GM10847 (cell line): ENCODE results near the gene JAM3.

Experiments
- POLR2A ChIP-seq: IDR thresholded peaks from 2 replicates; pipeline ENCODE4 v1.6.1; 2011; ENCODE audit not compliant: insufficient read length; ENCODE audit errors: extremely low read depth

The JAM3 gene

GRCh38 chr11:134110252-134110815 is 41.5 kb downstream of the JAM3 start:
- TF ChIP-seq POLR2A: no peak

DNA sequence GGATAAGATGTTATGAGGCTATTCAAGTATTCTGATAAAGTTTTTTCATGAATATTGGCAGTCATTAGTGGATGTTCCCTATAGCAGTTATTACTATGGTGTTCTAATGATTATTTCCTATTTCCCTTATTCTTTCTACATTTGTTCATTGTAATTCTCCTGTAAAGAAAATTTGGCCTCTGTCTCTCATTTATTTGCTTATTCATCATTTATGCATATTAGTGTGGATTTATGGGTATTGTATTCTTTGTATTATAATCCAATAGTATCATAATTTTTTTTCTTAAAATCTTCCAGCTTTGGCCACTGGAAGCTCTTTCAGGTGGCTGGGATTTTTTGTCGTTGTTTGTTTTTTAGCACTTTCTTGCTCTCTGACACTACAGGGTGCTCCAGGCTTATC is 47.3 kb downstream of the JAM3 start:
- no peak for TF ChIP-seq POLR2A

GRCh38 chr11:134118006-134118405 is 49.1 kb downstream of the JAM3 start:
- TF ChIP-seq POLR2A: no peak

DNA sequence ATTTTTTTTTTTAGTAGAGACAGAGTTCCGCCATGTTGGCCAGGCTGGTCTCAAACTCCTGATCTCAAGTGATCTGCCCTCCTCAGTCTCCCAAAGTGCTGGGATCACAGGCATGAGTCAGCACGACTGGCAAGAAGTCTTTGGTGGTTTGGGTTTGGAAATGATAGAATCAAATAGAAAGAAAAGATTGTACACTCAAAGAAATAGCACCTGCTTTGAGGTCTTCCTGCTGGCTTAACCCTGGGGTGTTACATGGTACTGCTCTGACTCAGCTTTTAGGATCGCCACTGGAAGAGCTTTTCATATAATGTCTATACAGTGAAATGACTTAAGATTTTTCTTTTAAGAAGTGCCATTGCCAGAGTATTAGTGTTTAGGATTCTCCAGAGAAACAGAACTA is 50.2 kb downstream of the JAM3 start:
- TF ChIP-seq POLR2A: no peak

DNA sequence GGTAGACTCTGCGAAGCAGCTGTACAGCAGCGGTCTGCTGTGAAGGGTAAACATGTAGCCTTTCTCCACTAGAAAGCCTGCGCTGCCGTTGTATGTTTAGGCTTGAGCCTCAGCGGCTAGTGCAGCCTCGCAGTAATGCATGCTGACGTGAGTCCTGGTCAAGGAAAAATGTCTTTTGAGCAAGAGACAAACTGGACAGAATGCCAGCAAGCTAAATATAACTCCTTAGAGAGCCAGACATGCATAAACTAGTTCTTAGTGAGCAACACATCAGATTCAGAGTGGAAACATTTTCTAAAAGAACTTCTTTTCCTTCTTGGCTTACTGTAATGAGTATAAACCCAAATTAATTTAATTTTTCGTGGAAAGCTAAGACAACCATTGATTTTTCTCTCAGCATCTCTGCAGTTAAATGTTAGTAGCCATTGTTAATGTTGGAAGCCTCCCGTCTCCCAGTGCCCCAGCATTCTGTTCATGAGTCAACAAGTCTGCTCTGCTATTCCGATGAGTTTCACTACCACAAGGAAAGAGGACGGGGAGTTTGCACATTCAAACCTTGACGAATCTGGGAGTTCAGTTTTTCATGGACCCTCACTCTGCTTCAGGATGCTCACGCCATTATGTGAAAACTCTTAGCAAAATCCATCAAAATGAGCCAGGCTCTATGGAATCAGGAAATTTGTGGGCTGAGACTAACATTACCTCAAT is 51.4 kb downstream of the JAM3 start:
- no peak for TF ChIP-seq POLR2A

GRCh38 chr11:134120921-134121526 is 52.2 kb downstream of the JAM3 start:
- no peak for TF ChIP-seq POLR2A

- no peak for TF ChIP-seq POLR2A
These were observed 56.0 kb downstream of the JAM3 start for GRCh38 chr11:134124660-134125451.

- TF ChIP-seq POLR2A: no peak
These were observed 56.6 kb downstream of the JAM3 start for GRCh38 chr11:134125507-134125906.

DNA sequence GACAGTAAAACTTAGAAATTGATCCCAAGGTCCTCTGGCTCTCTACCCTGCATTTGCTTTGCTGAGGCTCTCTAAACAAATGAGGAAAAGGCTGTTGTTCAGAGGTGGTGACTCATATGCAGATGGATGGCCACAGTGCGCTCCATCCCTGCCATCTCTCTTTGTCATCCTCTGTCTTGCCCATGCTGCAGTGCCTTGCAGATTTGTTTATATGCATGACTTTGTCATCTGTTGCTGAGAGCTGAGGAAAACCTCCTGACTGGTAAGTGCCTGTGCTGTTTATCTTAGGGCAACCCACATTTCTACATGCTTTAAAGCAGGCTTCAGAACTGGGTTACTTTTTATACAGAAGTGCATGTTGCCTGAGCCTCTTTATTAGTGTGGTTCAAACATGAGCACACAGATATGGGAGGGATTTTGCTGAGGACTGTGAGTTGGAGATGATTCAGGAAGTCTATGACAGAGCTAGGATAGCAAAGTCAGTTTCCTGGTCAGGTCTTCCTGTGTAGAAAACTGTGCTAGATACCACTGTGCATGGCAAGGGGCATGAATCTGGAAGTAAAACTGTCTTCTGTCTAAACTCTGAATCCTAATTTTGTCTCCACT is 57.4 kb downstream of the JAM3 start:
- TF ChIP-seq POLR2A: no peak

DNA sequence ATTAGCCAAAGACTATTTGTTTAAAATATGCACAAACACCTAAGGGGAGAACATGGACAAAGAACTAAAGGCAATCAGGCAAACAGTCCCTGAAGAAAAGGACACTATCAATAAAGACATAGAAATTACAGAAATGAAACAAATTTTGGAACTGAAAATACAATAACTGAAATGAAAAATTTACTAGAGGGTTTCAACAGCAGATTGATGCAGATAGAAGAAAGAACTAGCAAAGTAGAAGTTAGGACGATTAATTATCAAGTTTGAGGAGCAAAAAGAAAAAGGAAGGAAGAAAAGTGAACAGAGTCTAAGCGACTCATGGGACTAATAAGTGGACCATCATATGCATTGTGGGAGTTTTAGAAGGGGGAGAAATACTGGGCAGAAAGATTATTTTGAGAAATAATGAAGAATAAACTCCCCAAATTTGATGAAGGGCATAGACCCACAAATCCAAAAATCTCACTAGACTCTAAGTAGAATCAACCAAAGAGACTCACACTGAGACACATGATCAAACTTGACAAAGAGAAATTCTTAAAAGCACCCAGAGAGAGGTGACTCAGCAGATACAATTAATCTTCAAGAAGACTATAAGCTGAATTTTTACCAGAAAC is 62.9 kb downstream of the JAM3 start:
- no peak for TF ChIP-seq POLR2A

DNA sequence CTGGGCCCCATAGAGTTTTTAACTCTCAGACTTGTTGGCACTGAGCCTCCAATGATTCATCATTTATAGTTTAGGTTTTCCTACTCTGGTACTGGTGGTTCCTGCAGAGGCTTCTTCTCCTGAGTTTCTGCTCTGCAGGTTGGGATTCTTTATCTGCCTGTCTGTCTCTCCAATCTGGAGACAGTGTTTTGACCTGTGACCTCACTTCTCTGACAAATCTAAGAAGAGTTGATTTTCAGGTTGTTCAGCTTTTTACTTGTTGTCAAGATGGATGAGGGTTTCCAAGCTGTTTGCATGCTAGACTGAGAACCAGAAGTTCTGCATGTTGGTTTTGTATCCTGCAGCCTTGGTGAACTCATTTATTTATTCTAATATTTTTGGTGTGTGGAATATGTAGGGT is 63.9 kb downstream of the JAM3 start:
- no peak for TF ChIP-seq POLR2A

GRCh38 chr11:134134167-134134566 is 65.3 kb downstream of the JAM3 start:
- TF ChIP-seq POLR2A: no peak

- TF ChIP-seq POLR2A: no peak
These were observed 69.5 kb downstream of the JAM3 start for GRCh38 chr11:134138376-134138775.

GRCh38 chr11:134139303-134139872 is 70.5 kb downstream of the JAM3 start:
- no peak for TF ChIP-seq POLR2A

- no peak for TF ChIP-seq POLR2A
These were observed 71.0 kb downstream of the JAM3 start for GRCh38 chr11:134139873-134140331.
